HAP-1 (cell line): ENCODE results near the gene WDPCP.

Source experiments
- DNase-seq, 2 experiments: peaks; one replicate each; pipeline ENCODE4 v3.0.0-alpha.2; 2016 to 2020; ENCODE audit warnings: low spot score in 2 of 2
- H3K27me3 ChIP-seq: fragments of 250-450 bp; sonication (Bioruptor Pico); 2 replicates; pipeline ENCODE4 v1.5.1; 2020; ENCODE audit warnings: low read depth, mild to moderate bottlenecking, moderate library complexity
- H3K36me3 ChIP-seq: fragments of 250-450 bp; sonication (Bioruptor Pico); replicated peaks from 2 replicates; pipeline ENCODE4 v1.5.1; 2020; ENCODE audit warnings: mild to moderate bottlenecking
- H3K4me1 ChIP-seq: fragments of 250-450 bp; sonication (Bioruptor Pico); 2 replicates; pipeline ENCODE4 v1.5.1; 2020; ENCODE audit warnings: mild to moderate bottlenecking
- H3K4me3 ChIP-seq: fragments of 250-450 bp; sonication (Bioruptor Pico); 2 replicates; pipeline ENCODE4 v1.5.1; 2020; ENCODE audit warnings: mild to moderate bottlenecking, moderate library complexity
- H3K9me3 ChIP-seq: fragments of 250-450 bp; sonication (Bioruptor Pico); 2 replicates; pipeline ENCODE4 v1.5.1; 2020; ENCODE audit warnings: mild to moderate bottlenecking, moderate library complexity
- in situ Hi-C: fragments of 300-500 bp; cut with MboI; formaldehyde crosslinking; loops from 3 replicates; pipeline ENCODE4 v1.14.3; 2020; ENCODE audit warnings: low sequenced_read_pairs, inconsistent platforms, mixed read lengths

Gene WDPCP

GRCh38 chr2:63132020-63132419 is 456.3 kb downstream of the WDPCP start:
- in situ Hi-C loops, result no loop called here
- H3K4me1 ChIP-seq, result no peaks in the 10 kb centered on the region
- no peaks in the 10 kb centered on the region for H3K36me3 ChIP-seq
- H3K27me3 ChIP-seq, result no peaks in the 10 kb centered on the region
- DNase-seq, result no peak
- no peak overlapping the region for H3K4me3 ChIP-seq
- H3K9me3 ChIP-seq, result peaks cover 2% of the 10 kb centered on the region

- Histone ChIP-seq H3K36me3 (no peaks in the 10 kb centered on the region), H3K9me3 (peaks cover 2% of the 10 kb centered on the region), H3K4me1 (no peaks in the 10 kb centered on the region), H3K27me3 (no peaks in the 10 kb centered on the region), H3K4me3 (no peak overlapping the region)
- in situ Hi-C loops, result no loop called here
- no peak for DNase-seq
Measured at GRCh38 chr2:63131196-63131595, 457.1 kb downstream of the WDPCP start.

- peaks cover 2% of the 10 kb centered on the region for H3K9me3 ChIP-seq
- H3K4me1 ChIP-seq, result 0 out of 2 replicates have a peak, but pooled peaks cover 2% of the 10 kb centered on the region
- no peaks in the 10 kb centered on the region for H3K27me3 ChIP-seq
- no peaks in the 10 kb centered on the region for H3K36me3 ChIP-seq
- no peak for DNase-seq
- H3K4me3 ChIP-seq, result no peak overlapping the region
- in situ Hi-C loops, result no loop called here
Measured at GRCh38 chr2:63127594-63127993, 460.7 kb downstream of the WDPCP start.

GRCh38 chr2:63124850-63125249 is 463.4 kb downstream of the WDPCP start:
- H3K36me3 ChIP-seq, result no peaks in the 10 kb centered on the region
- in situ Hi-C loops, result no loop called here
- H3K9me3 ChIP-seq, result peaks cover 2% of the 10 kb centered on the region; the same call in 1 of the 2 replicates
- H3K4me1 ChIP-seq, result peaks cover 6% of the 10 kb centered on the region
- no peaks in the 10 kb centered on the region for H3K27me3 ChIP-seq
- no peak overlapping the region for H3K4me3 ChIP-seq
- no peak for DNase-seq

- in situ Hi-C loops, result no loop called here
- Histone ChIP-seq H3K4me1 (peaks cover 6% of the 10 kb centered on the region), H3K4me3 (no peak overlapping the region), H3K9me3 (peaks cover under 1% of the 10 kb centered on the region; the same call in 1 of the 2 replicates), H3K36me3 (no peaks in the 10 kb centered on the region), H3K27me3 (no peaks in the 10 kb centered on the region)
- DNase-seq, result no peak
Measured at GRCh38 chr2:63124218-63124617, 464.1 kb downstream of the WDPCP start.

- H3K9me3 ChIP-seq, result no peaks in the 10 kb centered on the region
- H3K27me3 ChIP-seq, result no peaks in the 10 kb centered on the region
- DNase-seq, result no peak
- peaks cover 6% of the 10 kb centered on the region for H3K4me1 ChIP-seq
- in situ Hi-C loops, result no loop called here
- H3K4me3 ChIP-seq, result no peak overlapping the region
- no peaks in the 10 kb centered on the region for H3K36me3 ChIP-seq
Measured at GRCh38 chr2:63122921-63123320, 465.4 kb downstream of the WDPCP start.

GRCh38 chr2:63121055-63121834 is 467.0 kb downstream of the WDPCP start:
- no peaks in the 10 kb centered on the region for H3K27me3 ChIP-seq
- H3K36me3 ChIP-seq, result no peaks in the 10 kb centered on the region
- DNase-seq, result peak; percentile 32 to 69
- in situ Hi-C loops, result no loop called here
- no peak overlapping the region for H3K4me3 ChIP-seq
- peaks cover 6% of the 10 kb centered on the region for H3K4me1 ChIP-seq
- no peaks in the 10 kb centered on the region for H3K9me3 ChIP-seq

- in situ Hi-C loops, result no loop called here
- no peak overlapping the region for H3K4me3 ChIP-seq
Measured at GRCh38 chr2:63118821-63119220, 469.5 kb downstream of the WDPCP start.

GRCh38 chr2:63104482-63104881 is 483.8 kb downstream of the WDPCP start:
- in situ Hi-C loops, result no loop called here
- H3K36me3 ChIP-seq, result no peaks in the 10 kb centered on the region
- H3K4me3 ChIP-seq, result no peak overlapping the region
- H3K27me3 ChIP-seq, result no peaks in the 10 kb centered on the region
- H3K4me1 ChIP-seq, result no peaks in the 10 kb centered on the region
- no peak for DNase-seq
- no peaks in the 10 kb centered on the region for H3K9me3 ChIP-seq

More at GRCh38 chr2:63118821-63119220, 469.5 kb downstream of the WDPCP start:
- no peaks in the 10 kb centered on the region for H3K36me3 ChIP-seq
- H3K27me3 ChIP-seq, result no peaks in the 10 kb centered on the region
- no peak for DNase-seq
- H3K9me3 ChIP-seq, result no peaks in the 10 kb centered on the region
- peaks cover 4% of the 10 kb centered on the region for H3K4me1 ChIP-seq

GRCh38 chr2:63101954-63102353 is 486.3 kb downstream of the WDPCP start:
- DNase-seq, result no peak
- H3K4me3 ChIP-seq, result no peak overlapping the region
- no peaks in the 10 kb centered on the region for H3K9me3 ChIP-seq
- no peaks in the 10 kb centered on the region for H3K4me1 ChIP-seq
- H3K27me3 ChIP-seq, result no peaks in the 10 kb centered on the region
- no peaks in the 10 kb centered on the region for H3K36me3 ChIP-seq
- in situ Hi-C loops, result no loop called here

- H3K4me3 ChIP-seq, result no peak overlapping the region
- H3K9me3 ChIP-seq, result no peaks in the 10 kb centered on the region
- no peak for DNase-seq
- no peaks in the 10 kb centered on the region for H3K4me1 ChIP-seq
- H3K27me3 ChIP-seq, result no peaks in the 10 kb centered on the region
- in situ Hi-C loops, result no loop called here
- H3K36me3 ChIP-seq, result no peaks in the 10 kb centered on the region
Measured at GRCh38 chr2:63099032-63099431, 489.2 kb downstream of the WDPCP start.

GRCh38 chr2:63096491-63096890 is 491.8 kb downstream of the WDPCP start:
- Histone ChIP-seq H3K36me3 (no peaks in the 10 kb centered on the region), H3K4me3 (no peak overlapping the region), H3K4me1 (no peaks in the 10 kb centered on the region; the same call in 1 of the 2 replicates), H3K9me3 (no peaks in the 10 kb centered on the region), H3K27me3 (no peaks in the 10 kb centered on the region)
- DNase-seq, result no peak
- in situ Hi-C loops, result no loop called here

GRCh38 chr2:63093502-63093901 is 494.8 kb downstream of the WDPCP start:
- in situ Hi-C loops, result no loop called here
- no peak for DNase-seq
- H3K4me1 ChIP-seq, result no peaks in the 10 kb centered on the region; the same call in 1 of the 2 replicates
- H3K9me3 ChIP-seq, result no peaks in the 10 kb centered on the region
- H3K4me3 ChIP-seq, result no peak overlapping the region
- H3K27me3 ChIP-seq, result no peaks in the 10 kb centered on the region
- no peaks in the 10 kb centered on the region for H3K36me3 ChIP-seq

- Histone ChIP-seq H3K9me3 (no peaks in the 10 kb centered on the region), H3K36me3 (no peaks in the 10 kb centered on the region), H3K27me3 (no peaks in the 10 kb centered on the region), H3K4me1 (no peaks in the 10 kb centered on the region; the same call in 1 of the 2 replicates), H3K4me3 (no peak overlapping the region)
- no peak for DNase-seq
- in situ Hi-C loops, result no loop called here
Measured at GRCh38 chr2:63092857-63093256, 495.4 kb downstream of the WDPCP start.
